GM23248 (cell line): Measurements from ENCODE around the gene SKP1. TPM values are rescaled to one million over a fixed set of nuclear protein-coding genes. Genes with fewer than 3 reads are reported as not detected.
A peak's percentile ranks its signal among the peaks of the same experiment; 100 is the strongest.

ENCODE experiments used
- DNase-seq: peaks from one replicate; pipeline ENCODE4 v3.0.0-alpha.2; 2015
- H2AFZ ChIP-seq: fragments of 200-600 bp; sonication (generic); 2 replicates; pipeline ENCODE4 v1.6.1; 2016; ENCODE audit warnings: antibody characterized with exemption
- H3F3A ChIP-seq: fragments of 200-600 bp; sonication (generic); 2 replicates; pipeline ENCODE4 v1.6.1; 2016; ENCODE audit warnings: mild to moderate bottlenecking, antibody characterized with exemption, mixed run types; ENCODE audit not compliant: insufficient read depth
- H3K27ac ChIP-seq: fragments of 200-600 bp; sonication (generic); 2 replicates; pipeline ENCODE4 v1.5.1; 2016; ENCODE audit warnings: mild to moderate bottlenecking
- H3K27me3 ChIP-seq: fragments of 200-600 bp; sonication (generic); replicated peaks from 2 replicates; pipeline ENCODE4 v1.6.1; 2016; ENCODE audit warnings: mild to moderate bottlenecking; ENCODE audit not compliant: insufficient read depth
- H3K36me3 ChIP-seq: fragments of 200-600 bp; sonication (generic); 2 replicates; pipeline ENCODE4 v1.6.1; 2016; ENCODE audit warnings: low read depth, mild to moderate bottlenecking
- H3K4me1 ChIP-seq: fragments of 200-600 bp; sonication (generic); 2 replicates; pipeline ENCODE4 v1.6.1; 2016; ENCODE audit warnings: mild to moderate bottlenecking; ENCODE audit not compliant: insufficient read depth
- H3K4me2 ChIP-seq: fragments of 200-600 bp; sonication (generic); one replicate; pipeline ENCODE4 v1.6.1; 2016; ENCODE audit warnings: mild to moderate bottlenecking; ENCODE audit not compliant: unreplicated experiment
- H3K4me3 ChIP-seq: fragments of 200-600 bp; sonication (generic); 2 replicates; pipeline ENCODE4 v1.5.1; 2016; ENCODE audit warnings: mild to moderate bottlenecking
- H3K79me2 ChIP-seq: fragments of 200-600 bp; sonication (generic); 2 replicates; pipeline ENCODE4 v1.6.1; 2016; ENCODE audit warnings: mild to moderate bottlenecking; ENCODE audit not compliant: insufficient read depth
- H3K9ac ChIP-seq: fragments of 200-600 bp; sonication (generic); 2 replicates; pipeline ENCODE4 v1.6.1; 2016; ENCODE audit warnings: mild to moderate bottlenecking
- H3K9me2 ChIP-seq: fragments of 200-600 bp; sonication (generic); 2 replicates; pipeline ENCODE4 v1.6.1; 2016; ENCODE audit warnings: mixed run types, mild to moderate bottlenecking, moderate library complexity; ENCODE audit not compliant: insufficient read depth
- H3K9me3 ChIP-seq: fragments of 200-600 bp; sonication (generic); one replicate; pipeline ENCODE4 v1.6.1; 2017; ENCODE audit warnings: low read depth
- H4K20me1 ChIP-seq: fragments of 200-600 bp; sonication (generic); 2 replicates; pipeline ENCODE4 v1.6.0; 2016; ENCODE audit not compliant: insufficient read depth
- EZH2 ChIP-seq: fragments of 200-600 bp; sonication (generic); IDR thresholded peaks from 2 replicates; pipeline ENCODE4 v1.6.1; 2018; ENCODE audit warnings: antibody characterized with exemption, mild to moderate bottlenecking; ENCODE audit not compliant: insufficient read depth, poor library complexity, severe bottlenecking
- EZH2phosphoT487 ChIP-seq: fragments of 200-600 bp; sonication (generic); IDR thresholded peaks from 2 replicates; pipeline ENCODE4 v1.6.1; 2018; ENCODE audit warnings: antibody characterized with exemption, moderate library complexity, mild to moderate bottlenecking, low read depth; ENCODE audit not compliant: insufficient read depth
- WGBS, 2 experiments: methylation state at CpG; one replicate each; pipeline ENCODE4 v1.1.6; 2015 to 2017; ENCODE audit warnings: low lambda C conversion rate in 2 of 2, low coverage in 1 of 2; ENCODE audit errors: missing lambda C conversion rate in 2 of 2; 5-methylcytosine and 5-hydroxymethylcytosine counted together
- in situ Hi-C: fragments of 300-500 bp; cut with MboI; formaldehyde crosslinking; loops from 2 replicates; pipeline ENCODE4 v1.15.0; 2020
- polyA plus RNA-seq: library from polyadenylated mRNA; unstranded; fragments of >200 nt; fragmentation: Nextera tagmentation; extraction: Ambion mirVana; gene quantifications from 2 replicates; pipeline ENCODE4 v1.2.1, GENCODE V29; 2016
- total RNA-seq: library from RNA; depleted of rRNA; stranded (reverse); fragments of >200 nt; shearing (Covaris generic); gene quantifications from 2 replicates; pipeline ENCODE4 v1.2.3, GENCODE V29; 2014

Gene SKP1
- total and polyA plus RNA-seq, 2 experiments from 2014 or later = 238 to 1,145 TPM

DNA sequence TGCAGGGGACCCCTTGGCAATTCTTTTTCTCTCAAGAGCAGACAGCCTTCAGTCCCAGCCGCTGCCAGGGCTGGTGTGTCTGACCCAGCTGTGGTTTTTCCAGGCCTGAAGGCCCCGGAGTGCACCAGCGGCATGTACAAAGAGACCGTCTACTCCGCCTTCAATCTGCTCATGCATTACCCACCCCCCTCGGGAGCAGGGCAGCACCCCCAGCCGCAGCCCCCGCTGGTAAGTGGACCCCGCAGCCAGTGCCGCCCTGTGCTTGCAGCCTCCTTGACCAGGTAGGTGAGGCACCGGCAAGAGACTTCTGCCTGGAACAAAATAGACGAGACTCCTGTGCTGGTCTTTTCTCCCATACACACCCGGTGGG, 61.0 kb downstream of the SKP1 start:
- TF ChIP-seq EZH2phosphoT487 = no peak
- no peak for TF ChIP-seq EZH2
- H3K27me3 ChIP-seq = no peaks in the 10 kb centered on the region
- no peak overlapping the region for H3K27ac ChIP-seq
- H4K20me1 ChIP-seq = no peaks in the 10 kb centered on the region
- H3K36me3 ChIP-seq = no peaks in the 10 kb centered on the region
- peak overlapping the region; percentile 58; the same call in 1 of the 2 replicates for H3K9ac ChIP-seq
- H3K4me2 ChIP-seq = no peak overlapping the region
- H3K4me3 ChIP-seq = no peak overlapping the region
- DNase-seq = no peak
- H3K4me1 ChIP-seq = peaks cover 19% of the 10 kb centered on the region; the same call in 1 of the 2 replicates
- no peak overlapping the region for H2AFZ ChIP-seq
- H3F3A ChIP-seq = no peaks in the 10 kb centered on the region
- in situ Hi-C loops = no loop called here
- 84 to 86% methylated on average over 13 of the region's 13 CpGs for WGBS, 2 experiments
- H3K9me2 ChIP-seq = no peaks in the 10 kb centered on the region
- H3K9me3 ChIP-seq = no peaks in the 10 kb centered on the region
- H3K79me2 ChIP-seq = no peaks in the 10 kb centered on the region

DNA sequence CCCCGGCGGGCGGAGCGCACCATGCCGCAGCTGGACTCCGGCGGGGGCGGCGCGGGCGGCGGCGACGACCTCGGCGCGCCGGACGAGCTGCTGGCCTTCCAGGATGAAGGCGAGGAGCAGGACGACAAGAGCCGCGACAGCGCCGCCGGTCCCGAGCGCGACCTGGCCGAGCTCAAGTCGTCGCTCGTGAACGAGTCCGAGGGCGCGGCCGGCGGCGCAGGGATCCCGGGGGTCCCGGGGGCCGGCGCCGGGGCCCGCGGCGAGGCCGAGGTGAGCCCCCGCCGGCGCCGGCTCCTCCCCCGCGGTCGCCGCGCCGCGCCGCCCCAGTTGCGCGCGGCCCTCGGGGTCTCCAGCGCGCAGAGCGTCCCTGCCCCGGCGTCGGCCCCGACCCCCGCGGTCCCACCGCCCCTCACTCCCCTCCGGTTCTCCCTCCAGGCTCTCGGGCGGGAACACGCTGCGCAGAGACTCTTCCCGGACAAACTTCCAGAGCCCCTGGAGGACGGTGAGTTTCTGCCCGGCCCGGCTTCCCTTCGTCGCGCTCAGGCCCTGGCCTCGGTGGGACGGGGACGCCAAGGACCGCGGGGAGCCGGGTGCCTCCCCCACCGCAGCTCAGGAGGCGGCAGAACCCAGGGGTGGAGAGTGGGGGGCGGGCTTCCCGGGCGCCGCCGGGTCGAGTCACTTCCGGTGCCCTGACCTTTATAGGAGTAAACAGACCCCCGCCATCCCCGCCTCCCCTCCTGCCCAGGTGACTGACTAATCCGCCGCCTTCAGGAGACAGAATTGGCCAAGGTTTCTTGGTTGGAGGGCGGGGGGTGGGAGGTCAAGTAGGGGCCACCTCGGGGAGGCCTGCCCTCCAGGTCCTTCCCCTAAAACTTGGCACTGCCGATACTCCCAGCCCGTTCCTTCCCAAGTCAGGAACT, 61.6 kb downstream of the SKP1 start:
- Histone ChIP-seq H3K4me2 (peak overlapping the region; percentile 40), H3K9me3 (no peaks in the 10 kb centered on the region), H3K9me2 (no peaks in the 10 kb centered on the region), H3K27ac (no peak overlapping the region), H3K9ac (peak overlapping the region; percentile 58; the same call in 1 of the 2 replicates), H3K27me3 (no peaks in the 10 kb centered on the region), H3K79me2 (no peaks in the 10 kb centered on the region), H4K20me1 (no peaks in the 10 kb centered on the region), H3F3A (no peaks in the 10 kb centered on the region), H3K36me3 (no peaks in the 10 kb centered on the region), H3K4me1 (peaks cover 19% of the 10 kb centered on the region; the same call in 1 of the 2 replicates), H2AFZ (peak overlapping the region; percentile 64), H3K4me3 (peak overlapping the region; percentile 66)
- WGBS, 2 experiments = 9 to 15% methylated on average over 42 to 56 of the region's 110 CpGs
- peak; percentile 35 for DNase-seq
- in situ Hi-C loops = no loop called here
- TF ChIP-seq EZH2 = no peak
- no peak for TF ChIP-seq EZH2phosphoT487

DNA sequence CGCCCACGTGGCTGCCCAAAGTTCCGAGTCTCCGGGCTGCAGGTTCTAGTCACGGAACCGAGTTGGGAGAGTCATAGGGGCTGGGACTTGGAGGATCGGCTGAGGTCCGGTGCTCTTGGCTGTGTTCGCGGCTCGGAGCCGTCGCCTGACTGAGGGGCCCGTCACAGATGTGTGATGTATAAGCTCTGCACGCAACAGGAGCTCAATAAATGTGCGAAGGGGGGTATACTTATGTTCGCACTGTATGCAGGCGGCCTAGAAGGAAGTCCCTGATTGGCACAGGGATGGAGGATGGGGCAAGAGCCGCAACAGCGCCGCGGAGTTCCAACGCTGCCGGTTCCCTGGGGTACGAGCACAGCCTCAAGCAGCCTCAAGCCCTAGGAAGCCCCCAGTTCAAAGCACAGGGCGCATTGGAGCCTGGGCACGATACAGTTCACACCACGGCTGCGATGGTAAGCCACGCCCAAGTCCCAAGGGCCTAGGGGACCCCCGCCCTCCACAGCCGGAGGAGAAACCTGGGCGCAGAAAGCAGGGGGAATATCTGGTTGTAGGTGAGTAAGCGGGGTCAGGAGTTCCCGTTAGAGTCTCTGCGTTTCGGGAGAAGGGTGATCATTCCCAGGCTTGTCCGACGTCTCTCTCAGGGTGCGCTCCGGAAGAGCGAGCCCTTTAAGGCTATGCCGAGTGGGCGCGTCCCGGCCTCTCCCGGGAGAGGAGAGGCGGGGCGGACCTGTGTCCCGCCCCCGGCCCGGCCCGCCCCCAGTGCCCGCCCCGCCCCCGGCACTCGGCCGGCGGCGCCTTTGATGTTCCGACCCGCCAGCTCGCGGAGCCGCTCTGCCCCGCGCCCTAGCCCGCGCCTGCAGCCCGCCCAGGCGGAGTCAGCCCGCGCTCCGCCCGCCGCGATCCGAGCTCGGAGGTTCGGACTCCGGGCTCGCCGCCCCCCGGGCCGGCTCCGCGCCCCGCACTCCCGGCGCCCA, 62.6 kb downstream of the SKP1 start, which contains the start of gene TCF7:
Gene TCF7 (plus strand): TSS at position 780 of the 974 bp plus-strand sequence. CDS start 226 bp downstream, outside the sequence.
- Histone ChIP-seq H3K9me3 (no peaks in the 10 kb centered on the region), H3K4me1 (peaks cover 19% of the 10 kb centered on the region; the same call in 1 of the 2 replicates), H3K4me2 (peak within 1 kb of the TSS; percentile 82), H3K27ac (no peak within 1 kb of the TSS), H4K20me1 (no peaks in the 10 kb centered on the region), H3K9ac (peak within 1 kb of the TSS; percentile 63), H3K36me3 (no peaks in the 10 kb centered on the region), H3F3A (no peaks in the 10 kb centered on the region), H2AFZ (peak within 1 kb of the TSS; percentile 85), H3K27me3 (no peaks in the 10 kb centered on the region), H3K4me3 (peak within 1 kb of the TSS; percentile 66), H3K9me2 (no peaks in the 10 kb centered on the region), H3K79me2 (no peaks in the 10 kb centered on the region)
- in situ Hi-C loops = no loop called here
- WGBS, 2 experiments = 4% methylated on average over 48 to 68 of the region's 90 CpGs
- DNase-seq = peak; percentile 96
- no peak for TF ChIP-seq EZH2phosphoT487
- no peak for TF ChIP-seq EZH2

DNA sequence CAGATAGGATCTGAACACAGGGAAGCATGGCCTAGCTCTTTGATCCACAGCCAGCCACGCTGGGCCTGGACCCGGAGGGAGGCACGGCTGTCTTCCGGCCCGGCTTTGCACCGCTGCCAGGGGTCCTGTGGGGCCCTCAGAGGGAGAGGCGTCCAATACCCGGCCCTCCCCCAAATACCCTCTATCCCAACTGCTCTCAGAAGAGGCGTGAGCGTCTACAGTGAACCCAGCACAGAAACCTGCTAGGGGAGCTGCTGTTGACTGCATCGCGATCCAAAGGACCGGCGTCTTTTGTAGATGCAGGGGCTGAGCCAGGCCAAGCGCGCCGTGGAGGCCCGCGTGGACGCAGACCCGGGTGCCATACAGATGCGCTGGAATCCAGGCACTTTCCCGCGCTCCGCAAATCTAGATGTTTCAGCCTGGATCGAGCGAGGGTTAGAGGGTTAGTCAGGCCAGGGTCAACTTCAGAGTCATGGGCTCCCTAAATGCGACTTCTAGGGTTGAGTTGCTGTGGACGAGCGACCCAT, 63.3 kb downstream of the SKP1 start:
- H3K9me3 ChIP-seq = no peaks in the 10 kb centered on the region
- peaks cover 19% of the 10 kb centered on the region; the same call in 1 of the 2 replicates for H3K4me1 ChIP-seq
- WGBS, 2 experiments = 25 to 28% methylated on average over 27 to 28 of the region's 30 CpGs
- no peaks in the 10 kb centered on the region for H3K36me3 ChIP-seq
- DNase-seq = no peak
- H3K4me2 ChIP-seq = no peak overlapping the region
- in situ Hi-C loops = no loop called here
- H3K9ac ChIP-seq = no peak overlapping the region
- H3K27ac ChIP-seq = no peak overlapping the region
- no peaks in the 10 kb centered on the region for H3K9me2 ChIP-seq
- peak overlapping the region; percentile 85 for H2AFZ ChIP-seq
- no peaks in the 10 kb centered on the region for H3K79me2 ChIP-seq
- no peaks in the 10 kb centered on the region for H4K20me1 ChIP-seq
- H3K27me3 ChIP-seq = no peaks in the 10 kb centered on the region
- TF ChIP-seq EZH2 (no peak), EZH2phosphoT487 (no peak)
- no peaks in the 10 kb centered on the region for H3F3A ChIP-seq
- no peak overlapping the region for H3K4me3 ChIP-seq
